Suprapubic skin (tissue), 3 donors: ENCODE measurements around the gene IPPK.

Experiments
- POLR2A ChIP-seq, 2 donors: fragments of 450-650 bp; IDR thresholded peaks; one replicate each; pipeline ENCODE4 v1.6.1; 2017; ENCODE audit warnings: antibody characterized with exemption in 2 of 2, mild to moderate bottlenecking in 2 of 2, moderate library complexity in 2 of 2
- TF ChIP-seq, protein P1 (sequence below), 2 donors: fragments of 200-600 bp in 1 of 2; fragments of 450-650 bp in 1 of 2; sonication (generic) in 1 of 2; IDR thresholded peaks; one replicate each; pipeline ENCODE4 v1.5.1; 2016 to 2019; ENCODE audit warnings: antibody characterized with exemption in 2 of 2, mild to moderate bottlenecking in 1 of 2, moderate library complexity in 1 of 2

- TF ChIP-seq, protein P1, sequence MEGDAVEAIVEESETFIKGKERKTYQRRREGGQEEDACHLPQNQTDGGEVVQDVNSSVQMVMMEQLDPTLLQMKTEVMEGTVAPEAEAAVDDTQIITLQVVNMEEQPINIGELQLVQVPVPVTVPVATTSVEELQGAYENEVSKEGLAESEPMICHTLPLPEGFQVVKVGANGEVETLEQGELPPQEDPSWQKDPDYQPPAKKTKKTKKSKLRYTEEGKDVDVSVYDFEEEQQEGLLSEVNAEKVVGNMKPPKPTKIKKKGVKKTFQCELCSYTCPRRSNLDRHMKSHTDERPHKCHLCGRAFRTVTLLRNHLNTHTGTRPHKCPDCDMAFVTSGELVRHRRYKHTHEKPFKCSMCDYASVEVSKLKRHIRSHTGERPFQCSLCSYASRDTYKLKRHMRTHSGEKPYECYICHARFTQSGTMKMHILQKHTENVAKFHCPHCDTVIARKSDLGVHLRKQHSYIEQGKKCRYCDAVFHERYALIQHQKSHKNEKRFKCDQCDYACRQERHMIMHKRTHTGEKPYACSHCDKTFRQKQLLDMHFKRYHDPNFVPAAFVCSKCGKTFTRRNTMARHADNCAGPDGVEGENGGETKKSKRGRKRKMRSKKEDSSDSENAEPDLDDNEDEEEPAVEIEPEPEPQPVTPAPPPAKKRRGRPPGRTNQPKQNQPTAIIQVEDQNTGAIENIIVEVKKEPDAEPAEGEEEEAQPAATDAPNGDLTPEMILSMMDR (IDR thresholded peaks at IDR 0.05), result no peak
- TF ChIP-seq POLR2A (IDR thresholded peaks at IDR 0.05), result no peak
These were observed 43.4 kb downstream of the IPPK start for GRCh38 chr9:92626484-92626883.
